PC-9 (cell line): ENCODE measurements around the gene COL11A2. TPM values are rescaled to one million over a fixed set of nuclear protein-coding genes. Genes with fewer than 3 reads are reported as not detected.

Source experiments
- BruUV-seq: library from RNA; stranded (reverse); fragments of 400-500 nt; replicated peaks from 2 replicates; lab custom pipeline; 2021; lab: Mats Ljungman, UMichigan
- CTCF ChIA-PET: fragments of 300-600 bp; sonication (Branson Sonifier 250); formaldehyde crosslinking; loops from one replicate; lab custom pipeline; 2022; ENCODE audit warnings: antibody characterized with exemption; lab: Charles Lee
- POLR2A ChIA-PET: fragments of 300-600 bp; sonication (Branson Sonifier 250); formaldehyde crosslinking; loops from one replicate; lab custom pipeline; 2022; ENCODE audit warnings: antibody characterized with exemption; ENCODE audit not compliant: unreplicated experiment; lab: Charles Lee
- DNase-seq, 2 experiments: peaks; one replicate each; pipeline versions ENCODE4 v3.0.0 to v3.0.0-alpha.2; 2015 to 2022; ENCODE audit warnings: mixed read lengths in 1 of 2
- H2AFZ ChIP-seq: fragments of 200-600 bp; sonication (generic); 2 replicates; pipeline ENCODE4 v1.8.1; 2017; ENCODE audit warnings: antibody characterized with exemption
- H3F3A ChIP-seq: fragments of 200-600 bp; sonication (generic); 2 replicates; pipeline ENCODE4 v1.8.1; 2017; ENCODE audit warnings: antibody characterized with exemption, mild to moderate bottlenecking, low read depth; ENCODE audit not compliant: insufficient read depth
- H3K27ac ChIP-seq: fragments of 200-600 bp; sonication (generic); 2 replicates; pipeline ENCODE4 v1.6.1; 2016; ENCODE audit warnings: mixed run types
- H3K27me3 ChIP-seq: fragments of 200-600 bp; sonication (generic); 2 replicates; pipeline ENCODE4 v1.6.1; 2016; ENCODE audit warnings: low read depth, mixed run types; ENCODE audit not compliant: insufficient read depth
- H3K36me3 ChIP-seq: fragments of 200-600 bp; sonication (generic); 2 replicates; pipeline ENCODE4 v1.6.1; 2016; ENCODE audit warnings: low read depth, mixed run types
- H3K4me1 ChIP-seq: fragments of 200-600 bp; sonication (generic); replicated peaks from 2 replicates; pipeline ENCODE4 v1.6.1; 2016; ENCODE audit warnings: mixed run types; ENCODE audit not compliant: insufficient read depth
- H3K4me2 ChIP-seq: fragments of 200-600 bp; sonication (generic); 2 replicates; pipeline ENCODE4 v1.6.1; 2017; ENCODE audit warnings: mixed run types
- H3K4me3 ChIP-seq: fragments of 200-600 bp; sonication (generic); 2 replicates; pipeline ENCODE4 v1.6.1; 2016; ENCODE audit warnings: mixed run types
- H3K79me2 ChIP-seq: fragments of 200-600 bp; sonication (generic); 2 replicates; pipeline ENCODE4 v1.6.1; 2017; ENCODE audit warnings: low read depth, mixed run types
- H3K9me2 ChIP-seq: fragments of 200-600 bp; sonication (generic); 2 replicates; pipeline ENCODE4 v1.8.1; 2017; ENCODE audit warnings: mild to moderate bottlenecking; ENCODE audit not compliant: insufficient read depth
- H3K9me3 ChIP-seq: fragments of 200-600 bp; sonication (generic); 2 replicates; pipeline ENCODE4 v1.8.1; 2016; ENCODE audit warnings: low read depth; ENCODE audit not compliant: insufficient read depth
- H4K20me1 ChIP-seq: fragments of 200-600 bp; sonication (generic); 2 replicates; pipeline ENCODE4 v1.8.1; 2017; ENCODE audit not compliant: insufficient read depth
- EZH2 ChIP-seq: fragments of 200-600 bp; sonication (generic); IDR thresholded peaks from 2 replicates; pipeline ENCODE4 v1.8.0; 2017; ENCODE audit warnings: antibody characterized with exemption, low read depth
- intact Hi-C: fragments of 100-400 bp; cut with micrococcal nuclease; formaldehyde crosslinking; loops from one replicate; pipeline ENCODE4 v1.10.0; 2022; ENCODE audit not compliant: unreplicated experiment
- microRNA-seq: library from miRNA; unstranded; fragments of <30 nt; microRNA quantifications from one replicate; pipeline ENCODE4 v1.2.0, GENCODE V29; 2021; ENCODE audit warnings: borderline number of aligned reads, borderline replicate concordance
- total RNA-seq: library from RNA; stranded (reverse); gene quantifications from 2 replicates; pipeline ENCODE4 v1.2.3, GENCODE V29; 2021
- TF ChIP-seq, protein P1 (sequence below): fragments of 200-600 bp; sonication (generic); conservative IDR thresholded peaks from 2 replicates; pipeline ENCODE4 v1.6.1; 2017; ENCODE audit warnings: mixed run types, antibody characterized with exemption, mild to moderate bottlenecking, moderate library complexity

COL11A2 gene
- total RNA-seq, 1 experiment from 2014 or later = 2.2 TPM

DNA sequence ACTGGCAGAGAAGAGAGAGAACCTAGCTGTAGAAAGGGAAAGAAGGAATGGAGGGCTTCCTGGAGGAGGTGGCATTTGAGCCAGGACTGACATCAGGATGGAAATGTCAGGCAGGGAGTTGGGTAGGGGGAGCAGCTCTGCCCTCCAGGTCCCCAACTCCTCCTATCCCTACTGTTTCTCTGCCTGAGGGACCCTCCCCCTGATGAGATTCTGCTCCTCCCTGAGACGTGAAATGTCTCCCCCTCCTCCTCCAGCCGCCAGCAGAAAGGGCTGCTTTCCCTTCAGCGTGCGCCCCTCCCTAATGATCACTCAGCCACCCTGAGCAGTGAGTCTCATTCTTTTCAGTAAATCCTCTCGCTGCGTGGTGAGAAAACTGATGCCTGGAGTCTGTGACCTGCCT is 75.8 kb downstream of the COL11A2 start:
- Histone ChIP-seq H3K36me3 (no peaks in the 10 kb centered on the region), H3K9me2 (no peaks in the 10 kb centered on the region), H3K27ac (no peak overlapping the region), H3K4me1 (no peaks in the 10 kb centered on the region), H3K79me2 (no peaks in the 10 kb centered on the region), H2AFZ (no peak overlapping the region), H3K4me2 (no peak overlapping the region), H3K27me3 (peaks cover 72% of the 10 kb centered on the region), H3K4me3 (no peak overlapping the region), H3K9me3 (no peaks in the 10 kb centered on the region), H3F3A (no peaks in the 10 kb centered on the region), H4K20me1 (no peaks in the 10 kb centered on the region)
- no peak for DNase-seq
- BruUV-seq = no TSS peak
- ChIA-PET CTCF (no interaction called here), POLR2A (no interaction called here)
- TF ChIP-seq EZH2 = no peak
- TF ChIP-seq, protein P1, sequence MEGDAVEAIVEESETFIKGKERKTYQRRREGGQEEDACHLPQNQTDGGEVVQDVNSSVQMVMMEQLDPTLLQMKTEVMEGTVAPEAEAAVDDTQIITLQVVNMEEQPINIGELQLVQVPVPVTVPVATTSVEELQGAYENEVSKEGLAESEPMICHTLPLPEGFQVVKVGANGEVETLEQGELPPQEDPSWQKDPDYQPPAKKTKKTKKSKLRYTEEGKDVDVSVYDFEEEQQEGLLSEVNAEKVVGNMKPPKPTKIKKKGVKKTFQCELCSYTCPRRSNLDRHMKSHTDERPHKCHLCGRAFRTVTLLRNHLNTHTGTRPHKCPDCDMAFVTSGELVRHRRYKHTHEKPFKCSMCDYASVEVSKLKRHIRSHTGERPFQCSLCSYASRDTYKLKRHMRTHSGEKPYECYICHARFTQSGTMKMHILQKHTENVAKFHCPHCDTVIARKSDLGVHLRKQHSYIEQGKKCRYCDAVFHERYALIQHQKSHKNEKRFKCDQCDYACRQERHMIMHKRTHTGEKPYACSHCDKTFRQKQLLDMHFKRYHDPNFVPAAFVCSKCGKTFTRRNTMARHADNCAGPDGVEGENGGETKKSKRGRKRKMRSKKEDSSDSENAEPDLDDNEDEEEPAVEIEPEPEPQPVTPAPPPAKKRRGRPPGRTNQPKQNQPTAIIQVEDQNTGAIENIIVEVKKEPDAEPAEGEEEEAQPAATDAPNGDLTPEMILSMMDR = no peak
- intact Hi-C loops = no loop called here

DNA sequence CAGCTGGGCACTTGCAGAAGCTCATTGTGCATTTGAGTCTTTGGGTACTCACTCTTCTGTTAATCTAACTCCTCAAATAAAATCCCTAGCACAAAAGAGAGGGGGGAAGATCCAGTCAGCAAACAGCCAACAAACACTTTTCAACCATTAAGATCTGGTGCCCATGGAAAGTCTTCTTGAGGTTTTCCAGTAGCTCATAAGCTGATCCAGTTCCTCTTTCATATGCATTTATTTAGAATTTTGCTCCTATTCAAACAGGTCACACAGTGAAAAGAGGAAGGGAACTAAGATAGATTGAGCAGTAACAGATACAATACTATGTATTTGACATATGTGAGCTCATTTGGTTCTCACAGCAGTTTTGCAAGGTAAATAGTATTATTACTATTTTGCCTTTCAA is 77.9 kb downstream of the COL11A2 start:
- BruUV-seq = no TSS peak
- Histone ChIP-seq H3K36me3 (no peaks in the 10 kb centered on the region), H3K9me2 (no peaks in the 10 kb centered on the region), H2AFZ (no peak overlapping the region), H3K27ac (no peak overlapping the region), H3K4me1 (no peaks in the 10 kb centered on the region), H3K4me2 (no peak overlapping the region), H4K20me1 (no peaks in the 10 kb centered on the region), H3F3A (no peaks in the 10 kb centered on the region), H3K4me3 (no peak overlapping the region), H3K27me3 (peaks cover 71% of the 10 kb centered on the region), H3K9me3 (no peaks in the 10 kb centered on the region), H3K79me2 (no peaks in the 10 kb centered on the region)
- DNase-seq = no peak
- POLR2A ChIA-PET = no interaction called here
- intact Hi-C loops = no loop called here
- TF ChIP-seq, protein P1 = no peak
- TF ChIP-seq EZH2 = no peak
- CTCF ChIA-PET = no interaction called here

DNA sequence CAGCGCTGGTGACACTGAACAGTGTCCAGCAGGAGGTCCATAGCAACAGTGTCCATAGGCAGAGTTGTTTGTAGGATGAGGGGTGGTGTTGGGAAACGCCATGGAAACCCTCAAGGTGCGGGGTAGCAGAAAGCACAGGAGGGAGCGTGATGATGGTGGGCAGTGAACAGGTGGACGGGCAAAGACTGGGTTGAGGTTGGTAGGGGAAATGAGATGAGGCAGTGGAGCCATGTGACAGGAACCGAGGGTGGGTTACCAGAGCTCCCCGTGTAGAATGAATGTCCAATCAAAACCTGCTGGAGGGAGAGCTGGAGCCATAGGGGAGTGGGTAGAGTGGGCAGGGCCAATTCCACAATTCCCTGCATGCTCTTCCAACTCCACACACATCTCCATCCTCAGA is 78.5 kb downstream of the COL11A2 start:
- Histone ChIP-seq H3K9me2 (no peaks in the 10 kb centered on the region), H3K4me3 (no peak overlapping the region), H3F3A (no peaks in the 10 kb centered on the region), H3K36me3 (no peaks in the 10 kb centered on the region), H3K4me2 (no peak overlapping the region), H3K9me3 (no peaks in the 10 kb centered on the region), H2AFZ (no peak overlapping the region), H3K27me3 (peaks cover 73% of the 10 kb centered on the region), H3K4me1 (no peaks in the 10 kb centered on the region), H3K79me2 (no peaks in the 10 kb centered on the region), H3K27ac (no peak overlapping the region), H4K20me1 (no peaks in the 10 kb centered on the region)
- DNase-seq = no peak
- POLR2A ChIA-PET = no interaction called here
- intact Hi-C loops = no loop called here
- no TSS peak for BruUV-seq
- TF ChIP-seq EZH2 = no peak
- TF ChIP-seq, protein P1 = no peak
- CTCF ChIA-PET = no interaction called here

Small RNA genes within 50 kb of the gene (microRNA-seq; reads per million reads assigned to microRNA genes)
- gene MIR219A1 = 10.1 reads per million, percentile 17 among the genes with 10 or more reads in this experiment

Other genes with a start within 250 kb of the COL11A2 start
- gene HLA-DMA, start 239.4 kb downstream of the COL11A2 start, total RNA-seq = 18.3 and 22.1 TPM in 2 replicates
- gene BRD2, start 223.9 kb downstream of the COL11A2 start, total RNA-seq = 130 and 157 TPM in 2 replicates
- not detected in 2 replicates for gene HLA-DOA, start 182.9 kb downstream of the COL11A2 start, total RNA-seq
- gene HLA-DPA1, start 118.8 kb downstream of the COL11A2 start, total RNA-seq = not detected in 2 replicates
- gene HLA-DPB1, start 116.5 kb downstream of the COL11A2 start, total RNA-seq = not detected in 2 replicates
- 49.8 and 51.5 TPM in 2 replicates for gene RXRB, start 8.2 kb upstream of the COL11A2 start, total RNA-seq
- gene SLC39A7, start 8.4 kb upstream of the COL11A2 start, total RNA-seq = 96.4 and 110 TPM in 2 replicates
- 16.4 and 25.4 TPM in 2 replicates for gene HSD17B8, start 12.2 kb upstream of the COL11A2 start, total RNA-seq
- 18.9 and 19.2 TPM in 2 replicates for gene RING1, start 16.0 kb upstream of the COL11A2 start, total RNA-seq
- gene VPS52, start 79.4 kb upstream of the COL11A2 start, total RNA-seq = 46.2 and 48.3 TPM in 2 replicates
- 2,057 and 2,442 TPM in 2 replicates for gene RPS18, start 79.6 kb upstream of the COL11A2 start, total RNA-seq
- 10.3 and 12.8 TPM in 2 replicates for gene B3GALT4, start 84.7 kb upstream of the COL11A2 start, total RNA-seq
- 52.4 and 59.6 TPM in 2 replicates for gene WDR46, start 96.8 kb upstream of the COL11A2 start, total RNA-seq
- 51.5 and 57.2 TPM in 2 replicates for gene PFDN6, start 97.1 kb upstream of the COL11A2 start, total RNA-seq
- gene RGL2, start 106.5 kb upstream of the COL11A2 start, total RNA-seq = 99.3 and 102 TPM in 2 replicates
- 156 and 194 TPM in 2 replicates for gene TAPBP, start 121.6 kb upstream of the COL11A2 start, total RNA-seq
- 16.5 and 20.8 TPM in 2 replicates for gene ZBTB22, start 125.3 kb upstream of the COL11A2 start, total RNA-seq
- gene DAXX, start 130.5 kb upstream of the COL11A2 start, total RNA-seq = 60.1 and 61.6 TPM in 2 replicates
- 82.9 and 91.4 TPM in 2 replicates for gene KIFC1, start 199.4 kb upstream of the COL11A2 start, total RNA-seq
- gene PHF1, start 218.5 kb upstream of the COL11A2 start, total RNA-seq = 47.6 and 52.0 TPM in 2 replicates
- 213 and 220 TPM in 2 replicates for gene CUTA, start 225.6 kb upstream of the COL11A2 start, total RNA-seq
- gene SYNGAP1, start 227.6 kb upstream of the COL11A2 start, total RNA-seq = 13.6 and 17.7 TPM in 2 replicates